GM21786 (cell line): Measurements from ENCODE around the gene ZNF140.

Source experiments
- ATAC-seq: cut with Tn5 transposase; IDR thresholded peaks from one replicate; pipeline ENCODE4 v1.9.1; 2021; ENCODE audit not compliant: unreplicated experiment

ZNF140 gene

GRCh38 chr12:133130038-133130807 is 49.5 kb downstream of the ZNF140 start, which contains the start of the genes ZNF10 and ZNF891:
Gene ZNF10 (plus strand): TSS chr12:133130627. CDS start chr12:133144493, 13,866 bp downstream.
Gene ZNF891 (minus strand): TSS chr12:133130274. CDS start chr12:133121918, 8,356 bp downstream.
- peak; percentile 91 for ATAC-seq

GRCh38 chr12:133130808-133131128 is 50.0 kb downstream of the ZNF140 start:
- ATAC-seq = no peak

GRCh38 chr12:133135747-133136146 is 55.0 kb downstream of the ZNF140 start:
- ATAC-seq = no peak

GRCh38 chr12:133145981-133146380 is 65.3 kb downstream of the ZNF140 start:
- ATAC-seq = no peak

- ATAC-seq = no peak
Measured at GRCh38 chr12:133156125-133156690, 75.5 kb downstream of the ZNF140 start.
